HL-60 (cell line): ENCODE measurements around the gene ANKRD11.

ENCODE experiments used
- DNase-seq, 2 experiments: peaks; one replicate each; pipeline ENCODE4 v3.0.0-alpha.2; 2010 to 2020; ENCODE audit warnings: low read depth in 1 of 2, low spot score in 1 of 2
- H3K27ac ChIP-seq: fragments of 250-450 bp; sonication (Bioruptor Pico); replicated peaks from 2 replicates; pipeline ENCODE4 v1.5.1; 2020; ENCODE audit warnings: mild to moderate bottlenecking, moderate library complexity
- H3K27me3 ChIP-seq: fragments of 250-450 bp; sonication (Bioruptor Pico); 2 replicates; pipeline ENCODE4 v1.5.1; 2021; ENCODE audit warnings: mild to moderate bottlenecking, moderate library complexity; ENCODE audit not compliant: insufficient read depth, poor library complexity, severe bottlenecking
- H3K4me3 ChIP-seq: replicated peaks from 2 replicates; pipeline ENCODE4 v1.5.1; 2011; ENCODE audit warnings: mild to moderate bottlenecking, control low read depth, low read length; ENCODE audit not compliant: insufficient read depth
- GABPA ChIP-seq: IDR thresholded peaks from 2 replicates; pipeline ENCODE4 v1.6.1; 2012; ENCODE audit warnings: low read depth
- POLR2AphosphoS5 ChIP-seq: IDR thresholded peaks from 2 replicates; pipeline ENCODE4 v1.6.1; 2012; ENCODE audit warnings: low read depth
- REST ChIP-seq: IDR thresholded peaks from 2 replicates; pipeline ENCODE4 v1.6.1; 2012; ENCODE audit warnings: low read depth; ENCODE audit not compliant: insufficient replicate concordance
- SPI1 ChIP-seq: IDR thresholded peaks from 2 replicates; pipeline ENCODE4 v1.6.1; 2012; ENCODE audit warnings: low read depth, mild to moderate bottlenecking, borderline replicate concordance
- TF ChIP-seq, protein P1 (sequence below): IDR thresholded peaks from one replicate; pipeline ENCODE4 v1.5.1; 2011; ENCODE audit warnings: low read length, control low read depth, inconsistent platforms; ENCODE audit not compliant: insufficient read depth

Gene ANKRD11

DNA sequence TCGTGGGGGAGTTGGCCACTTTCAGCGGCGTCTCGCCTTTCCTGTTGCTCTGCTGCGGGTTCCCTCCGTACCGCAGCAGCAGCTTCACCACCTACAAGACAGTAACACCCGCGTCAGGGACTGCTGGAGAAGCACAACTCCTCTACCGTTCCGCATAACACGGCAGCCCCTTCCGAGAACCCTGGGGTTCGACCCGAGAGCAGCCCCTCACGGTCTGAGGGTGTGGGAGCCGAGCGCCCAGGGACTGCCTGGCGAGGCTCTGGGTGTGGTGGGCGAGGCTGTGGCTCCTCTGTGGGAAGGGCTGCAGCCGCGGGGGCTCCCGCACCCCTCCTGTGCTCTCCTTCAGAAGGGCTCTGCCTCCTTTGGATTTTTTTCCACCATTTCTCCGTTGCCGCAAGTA, 204.3 kb downstream of the ANKRD11 start:
- Histone ChIP-seq H3K27me3 (no peaks in the 10 kb centered on the region), H3K27ac (no peak overlapping the region)
- TF ChIP-seq REST (no peak), SPI1 (no peak), POLR2AphosphoS5 (no peak), GABPA (no peak)
- TF ChIP-seq, protein P1, sequence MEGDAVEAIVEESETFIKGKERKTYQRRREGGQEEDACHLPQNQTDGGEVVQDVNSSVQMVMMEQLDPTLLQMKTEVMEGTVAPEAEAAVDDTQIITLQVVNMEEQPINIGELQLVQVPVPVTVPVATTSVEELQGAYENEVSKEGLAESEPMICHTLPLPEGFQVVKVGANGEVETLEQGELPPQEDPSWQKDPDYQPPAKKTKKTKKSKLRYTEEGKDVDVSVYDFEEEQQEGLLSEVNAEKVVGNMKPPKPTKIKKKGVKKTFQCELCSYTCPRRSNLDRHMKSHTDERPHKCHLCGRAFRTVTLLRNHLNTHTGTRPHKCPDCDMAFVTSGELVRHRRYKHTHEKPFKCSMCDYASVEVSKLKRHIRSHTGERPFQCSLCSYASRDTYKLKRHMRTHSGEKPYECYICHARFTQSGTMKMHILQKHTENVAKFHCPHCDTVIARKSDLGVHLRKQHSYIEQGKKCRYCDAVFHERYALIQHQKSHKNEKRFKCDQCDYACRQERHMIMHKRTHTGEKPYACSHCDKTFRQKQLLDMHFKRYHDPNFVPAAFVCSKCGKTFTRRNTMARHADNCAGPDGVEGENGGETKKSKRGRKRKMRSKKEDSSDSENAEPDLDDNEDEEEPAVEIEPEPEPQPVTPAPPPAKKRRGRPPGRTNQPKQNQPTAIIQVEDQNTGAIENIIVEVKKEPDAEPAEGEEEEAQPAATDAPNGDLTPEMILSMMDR = no peak

DNA sequence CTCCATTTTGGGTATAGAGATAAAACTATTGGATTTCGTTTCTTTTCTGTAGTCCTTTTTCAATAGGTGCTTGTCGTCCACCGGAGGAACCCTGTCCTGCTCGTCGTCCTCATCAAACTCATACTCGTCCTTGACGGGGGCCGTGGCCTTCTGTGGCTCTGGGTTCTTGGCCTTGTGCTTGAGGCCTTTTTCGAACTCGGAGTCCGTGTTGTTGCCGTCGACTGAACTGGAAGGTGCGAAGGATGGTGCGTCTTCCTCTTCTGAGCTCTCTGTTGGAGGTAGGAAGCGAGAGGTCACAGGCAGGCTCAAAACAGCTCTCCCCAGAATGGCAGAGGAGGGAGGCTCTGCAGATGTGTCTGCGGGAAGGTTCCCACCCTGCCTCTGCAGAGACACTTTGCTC, 205.0 kb downstream of the ANKRD11 start:
- H3K27me3 ChIP-seq = no peaks in the 10 kb centered on the region
- DNase-seq = no peak
- H3K27ac ChIP-seq = no peak overlapping the region
- TF ChIP-seq GABPA (no peak), REST (no peak), POLR2AphosphoS5 (no peak), SPI1 (no peak)
- TF ChIP-seq, protein P1 = no peak
- H3K4me3 ChIP-seq = no peak overlapping the region

More for the DNA sequence above, 204.3 kb downstream of the ANKRD11 start:
- DNase-seq = no peak
- H3K4me3 ChIP-seq = no peak overlapping the region

- Histone ChIP-seq H3K27me3 (no peaks in the 10 kb centered on the region), H3K4me3 (no peak overlapping the region), H3K27ac (no peak overlapping the region)
- no peak for DNase-seq
- TF ChIP-seq SPI1 = no peak
- TF ChIP-seq, protein P1 = no peak
- no peak for TF ChIP-seq GABPA
- no peak for TF ChIP-seq REST
Measured at GRCh38 chr16:89283449-89283848, 206.9 kb downstream of the ANKRD11 start.
